NCI-H2107 treated with DMSO at 0.1 percent for 48 hours (cell line): Measurements from ENCODE around the gene YEATS2.
A peak's percentile ranks its signal among the peaks of the same experiment; 100 is the strongest.
"Not testable (repeated sequence)": the region's sequence is repeated elsewhere in the genome, so short reads cannot be mapped to it uniquely, and the experiment has no call there.

Experiments
- DNase-seq: peaks from one replicate; lab custom pipeline; 2025; ENCODE audit not compliant: unreplicated experiment; lab: John Stamatoyannopoulos, UW

YEATS2 gene

GRCh38 chr3:183711516-183711915 is 13.9 kb downstream of the YEATS2 start:
- no peak for DNase-seq

GRCh38 chr3:183714622-183715021 is 17.0 kb downstream of the YEATS2 start:
- DNase-seq: no peak

GRCh38 chr3:183718012-183718411 is 20.4 kb downstream of the YEATS2 start:
- DNase-seq: no peak

GRCh38 chr3:183725387-183725786 is 27.8 kb downstream of the YEATS2 start:
- no peak for DNase-seq

- no peak for DNase-seq
These were observed 30.6 kb downstream of the YEATS2 start for GRCh38 chr3:183728204-183728603.

- DNase-seq: no peak
These were observed 32.8 kb downstream of the YEATS2 start for GRCh38 chr3:183730361-183730760.

GRCh38 chr3:183731611-183732010 is 34.0 kb downstream of the YEATS2 start:
- no peak for DNase-seq

- no peak for DNase-seq
These were observed 36.0 kb downstream of the YEATS2 start for GRCh38 chr3:183733553-183733952.

GRCh38 chr3:183734750-183735494 is 37.3 kb downstream of the YEATS2 start:
- no peak for DNase-seq

GRCh38 chr3:183737116-183737515 is 39.5 kb downstream of the YEATS2 start:
- no peak for DNase-seq

GRCh38 chr3:183740154-183740553 is 42.6 kb downstream of the YEATS2 start:
- DNase-seq: not testable (repeated sequence)

GRCh38 chr3:183743231-183743630 is 45.6 kb downstream of the YEATS2 start:
- DNase-seq: no peak

GRCh38 chr3:183745300-183746098 is 47.9 kb downstream of the YEATS2 start:
- DNase-seq: no peak

- no peak for DNase-seq
These were observed 56.5 kb downstream of the YEATS2 start for GRCh38 chr3:183754052-183754451.

- DNase-seq: no peak
These were observed 64.7 kb downstream of the YEATS2 start for GRCh38 chr3:183762304-183762703.

- DNase-seq: no peak
These were observed 67.5 kb downstream of the YEATS2 start for GRCh38 chr3:183764847-183765731.

- no peak for DNase-seq
These were observed 68.5 kb downstream of the YEATS2 start for GRCh38 chr3:183766107-183766506.

GRCh38 chr3:183766745-183767606 is 69.4 kb downstream of the YEATS2 start:
- DNase-seq: peak; percentile 97

- no peak for DNase-seq
These were observed 70.5 kb downstream of the YEATS2 start for GRCh38 chr3:183768114-183768513.

GRCh38 chr3:183769453-183769852 is 71.9 kb downstream of the YEATS2 start:
- DNase-seq: no peak
